ENCODE results near the gene MYMX. TPM values are rescaled to one million over a fixed set of nuclear protein-coding genes. Genes with fewer than 3 reads are reported as not detected.

MYMX gene
- total and polyA plus RNA-seq, 2 experiments from 2014 or later: 1.0 TPM; not detected in 1

DNA sequence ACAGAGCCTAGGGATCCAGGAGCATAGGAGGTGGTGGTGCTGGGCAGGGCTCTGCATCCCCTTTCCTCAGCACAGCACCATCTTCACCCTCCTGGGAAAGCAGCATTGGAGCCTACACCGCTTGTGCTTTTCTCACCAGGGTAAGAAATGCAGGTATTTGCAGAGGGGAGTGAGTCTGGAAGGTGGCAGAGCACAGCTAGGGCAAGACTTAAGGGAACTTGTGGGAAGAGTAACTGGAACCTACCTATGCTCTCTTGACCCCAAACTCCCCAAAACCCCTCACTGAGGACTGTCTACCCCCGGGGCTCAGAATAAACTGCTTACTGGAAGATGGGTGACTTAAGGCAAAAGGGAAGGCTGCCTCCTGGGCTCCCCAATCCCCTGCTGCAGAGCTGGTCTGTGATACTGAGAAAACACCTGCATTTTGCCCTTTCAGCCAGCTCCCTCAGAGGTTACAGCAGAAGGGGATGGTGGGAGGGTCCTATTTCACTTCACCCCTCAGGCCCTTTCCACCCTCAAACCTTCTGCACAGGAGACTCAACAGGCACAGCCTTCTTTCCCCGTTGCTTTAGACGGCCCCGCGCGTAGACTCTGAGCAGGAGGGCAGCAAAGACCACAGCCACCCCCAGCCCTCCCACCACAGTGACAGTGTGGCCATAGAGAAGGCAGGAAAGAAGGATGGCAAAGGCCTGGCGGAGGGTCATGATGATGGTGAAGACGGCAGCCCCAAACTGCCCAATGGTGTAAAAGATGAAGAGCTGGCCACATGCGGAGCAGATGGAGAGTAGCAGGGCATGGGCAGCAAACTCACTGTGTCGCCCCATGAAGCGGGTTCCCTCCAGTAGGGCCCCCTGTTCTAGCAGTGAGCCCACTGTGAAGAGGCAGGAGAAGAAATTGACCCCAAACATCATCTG lies 37.7 kb downstream of the MYMX start:
- Histone ChIP-seq H3K36me3 (peaks cover 64% of the 10 kb centered on the region), H3K27ac (no peak overlapping the region), H3K4me3 (no peak overlapping the region), H3K27me3 (no peaks in the 10 kb centered on the region), H3K9me3 (ENCODE audit: low read depth) (no peaks in the 10 kb centered on the region), H3K4me1 (ENCODE audit: low read depth) (no peaks in the 10 kb centered on the region)
- no peak for DNase-seq (ENCODE audit: low read depth in 1 of 2, low spot score in 1 of 2)
- TF ChIP-seq, protein P1, sequence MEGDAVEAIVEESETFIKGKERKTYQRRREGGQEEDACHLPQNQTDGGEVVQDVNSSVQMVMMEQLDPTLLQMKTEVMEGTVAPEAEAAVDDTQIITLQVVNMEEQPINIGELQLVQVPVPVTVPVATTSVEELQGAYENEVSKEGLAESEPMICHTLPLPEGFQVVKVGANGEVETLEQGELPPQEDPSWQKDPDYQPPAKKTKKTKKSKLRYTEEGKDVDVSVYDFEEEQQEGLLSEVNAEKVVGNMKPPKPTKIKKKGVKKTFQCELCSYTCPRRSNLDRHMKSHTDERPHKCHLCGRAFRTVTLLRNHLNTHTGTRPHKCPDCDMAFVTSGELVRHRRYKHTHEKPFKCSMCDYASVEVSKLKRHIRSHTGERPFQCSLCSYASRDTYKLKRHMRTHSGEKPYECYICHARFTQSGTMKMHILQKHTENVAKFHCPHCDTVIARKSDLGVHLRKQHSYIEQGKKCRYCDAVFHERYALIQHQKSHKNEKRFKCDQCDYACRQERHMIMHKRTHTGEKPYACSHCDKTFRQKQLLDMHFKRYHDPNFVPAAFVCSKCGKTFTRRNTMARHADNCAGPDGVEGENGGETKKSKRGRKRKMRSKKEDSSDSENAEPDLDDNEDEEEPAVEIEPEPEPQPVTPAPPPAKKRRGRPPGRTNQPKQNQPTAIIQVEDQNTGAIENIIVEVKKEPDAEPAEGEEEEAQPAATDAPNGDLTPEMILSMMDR (IDR thresholded peaks at IDR 0.05; ENCODE audit: low read depth, low read length): no peak

DNA sequence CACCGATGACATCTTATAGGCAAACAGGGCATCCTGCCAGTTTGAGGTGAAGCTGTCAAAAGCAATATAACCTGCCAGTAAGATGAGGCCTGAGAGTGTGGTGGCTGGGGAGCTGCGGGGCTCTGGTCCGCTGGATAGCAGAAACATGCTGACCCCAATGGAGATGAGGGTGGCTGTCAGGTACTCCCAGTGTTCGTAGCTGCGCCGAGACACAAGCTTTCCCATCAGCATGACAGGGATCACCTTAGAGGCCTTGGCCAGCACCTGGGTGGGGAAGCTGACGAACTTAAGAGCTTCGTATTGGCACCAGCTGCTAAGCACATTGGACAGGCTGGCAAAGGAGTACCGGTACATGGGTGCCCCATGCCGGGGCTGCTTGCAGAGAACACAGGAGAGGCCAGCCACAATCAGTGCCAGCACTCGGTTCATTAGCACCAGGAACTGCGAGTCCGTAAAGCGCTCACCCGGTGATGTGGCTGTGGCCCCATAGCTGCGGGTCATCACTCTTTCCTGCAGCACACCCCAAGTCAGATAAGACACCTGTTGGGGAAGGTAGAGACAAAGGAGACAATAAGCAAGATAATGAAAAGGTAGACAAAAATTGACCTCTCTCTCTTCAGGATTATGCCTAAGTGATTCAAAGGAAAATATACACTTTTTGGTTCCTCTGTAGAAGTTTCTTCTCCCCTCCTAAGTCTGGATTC lies 38.5 kb downstream of the MYMX start:
- Histone ChIP-seq H3K9me3 (ENCODE audit: low read depth) (no peaks in the 10 kb centered on the region), H3K4me3 (no peak overlapping the region), H3K27me3 (no peaks in the 10 kb centered on the region), H3K27ac (peak overlapping the region; percentile 8), H3K36me3 (peaks cover 56% of the 10 kb centered on the region), H3K4me1 (ENCODE audit: low read depth) (no peaks in the 10 kb centered on the region)
- TF ChIP-seq, protein P1 (IDR thresholded peaks at IDR 0.05; ENCODE audit: low read depth, low read length): no peak
- DNase-seq (ENCODE audit: low read depth in 1 of 2, low spot score in 1 of 2): no peak

DNA sequence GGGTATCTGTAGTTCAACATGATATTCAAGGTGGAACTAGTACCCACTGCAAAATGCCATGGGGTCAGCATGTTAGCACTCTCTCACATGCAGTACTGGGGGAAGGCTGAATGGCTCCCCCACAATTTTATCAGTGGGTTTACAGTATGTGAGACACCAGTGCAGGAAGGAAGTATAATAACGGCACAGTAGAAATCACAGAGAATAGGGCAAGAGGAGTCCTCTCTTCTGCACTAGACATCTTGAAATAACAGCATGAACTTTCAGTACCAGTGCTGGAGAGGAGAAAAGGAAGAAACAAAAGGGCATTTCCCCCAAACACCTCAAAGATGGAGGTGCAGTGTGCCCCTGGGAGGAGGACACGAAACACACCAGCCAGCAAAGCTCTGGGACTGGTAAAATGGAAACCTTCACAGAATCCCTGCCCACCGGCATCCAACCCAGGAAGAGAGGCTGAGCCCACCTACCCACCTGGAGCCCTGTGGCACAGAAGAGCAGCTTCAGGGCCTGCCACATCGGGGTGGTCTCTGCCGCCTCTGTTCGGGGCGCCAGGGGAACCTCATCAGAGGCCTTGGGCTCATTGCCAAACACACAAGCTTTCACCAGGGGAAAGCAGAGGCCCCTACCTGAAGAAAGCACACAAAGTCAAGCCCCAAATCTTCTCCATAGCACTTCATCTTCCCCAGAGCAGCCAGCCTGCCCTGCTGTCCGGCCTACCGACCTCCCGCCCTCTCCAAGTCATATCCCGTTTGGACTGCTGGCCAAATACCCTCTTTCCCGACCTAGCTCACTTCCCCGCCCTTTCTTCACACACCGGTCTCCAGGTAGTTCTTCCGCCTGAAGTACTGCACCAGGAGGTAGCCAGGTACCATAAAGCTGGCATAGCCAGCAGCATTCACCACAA lies 39.4 kb downstream of the MYMX start:
- peaks cover 47% of the 10 kb centered on the region for H3K36me3 ChIP-seq

DNA sequence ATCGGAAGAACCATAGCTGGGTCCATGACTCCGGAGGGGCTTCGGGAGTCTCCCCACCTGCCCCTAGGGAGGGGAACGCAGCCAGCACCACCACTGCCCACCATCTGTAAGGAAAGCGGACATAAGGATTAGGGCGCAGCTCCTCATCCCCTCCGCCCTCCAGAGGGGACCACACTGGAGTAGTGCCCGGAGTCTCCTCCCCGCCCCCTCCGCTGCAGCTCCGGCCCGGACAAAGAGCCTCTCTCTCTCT lies 40.0 kb downstream of the MYMX start:
- Histone ChIP-seq H3K36me3 (peaks cover 41% of the 10 kb centered on the region), H3K27ac (peak overlapping the region; percentile 81), H3K9me3 (ENCODE audit: low read depth) (no peaks in the 10 kb centered on the region), H3K4me1 (ENCODE audit: low read depth) (no peaks in the 10 kb centered on the region), H3K27me3 (no peaks in the 10 kb centered on the region), H3K4me3 (peak overlapping the region; percentile 88)
- no peak for DNase-seq (ENCODE audit: low read depth in 1 of 2, low spot score in 1 of 2)
- TF ChIP-seq, protein P1 (IDR thresholded peaks at IDR 0.05; ENCODE audit: low read depth, low read length): no peak

More for the DNA sequence above, 39.4 kb downstream of the MYMX start:
- H3K27ac ChIP-seq: peak overlapping the region; percentile 81
- H3K27me3 ChIP-seq: no peaks in the 10 kb centered on the region
- H3K4me3 ChIP-seq: peak overlapping the region; percentile 88
- TF ChIP-seq, protein P1 (IDR thresholded peaks at IDR 0.05; ENCODE audit: low read depth, low read length): no peak
- no peak for DNase-seq (ENCODE audit: low read depth in 1 of 2, low spot score in 1 of 2)
- H3K9me3 ChIP-seq (ENCODE audit: low read depth): no peaks in the 10 kb centered on the region
- H3K4me1 ChIP-seq (ENCODE audit: low read depth): no peaks in the 10 kb centered on the region

DNA sequence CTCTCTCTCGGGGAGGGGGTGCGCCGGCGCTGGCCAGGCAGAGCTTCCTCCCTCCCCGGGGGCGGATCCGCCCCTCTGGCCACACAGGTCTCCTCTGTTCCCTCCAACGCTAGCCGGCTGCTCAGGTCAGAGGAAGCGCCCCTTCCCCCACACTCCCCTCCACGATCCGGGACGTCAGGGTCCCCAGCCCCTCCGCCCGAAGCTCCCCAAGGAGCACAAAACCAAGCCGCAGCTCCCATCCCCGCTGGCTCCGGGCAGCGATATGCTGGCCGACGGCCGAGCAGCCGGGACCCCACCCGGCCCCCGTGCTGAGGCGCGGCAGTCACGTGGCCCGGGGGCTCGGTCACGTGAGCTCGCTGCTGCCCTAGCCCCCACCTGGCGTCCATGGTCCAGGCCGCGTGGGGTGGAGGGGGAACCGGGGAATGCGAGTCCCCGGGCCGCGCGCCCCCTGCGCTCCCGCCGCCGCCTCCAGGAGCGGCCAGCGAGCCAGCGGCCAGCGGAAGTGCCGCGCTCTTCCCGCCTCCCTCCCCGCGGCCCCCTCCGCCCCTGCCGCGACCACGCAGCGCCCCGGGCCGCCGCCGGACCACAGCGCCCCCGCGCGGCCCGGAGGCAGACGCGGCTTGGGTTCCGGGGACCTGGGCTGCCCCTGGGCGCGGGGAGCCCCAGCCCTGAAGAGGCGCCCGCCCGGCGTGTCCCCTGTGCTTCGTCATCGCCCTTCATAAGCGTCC lies 40.5 kb downstream of the MYMX start, which contains the start of gene SLC35B2:
Gene SLC35B2, minus strand, starts transcription at position 504 of the 728 bp plus-strand sequence. Its CDS starts 118 bp downstream, at position 386.
- Histone ChIP-seq H3K4me3 (peak within 1 kb of the TSS; percentile 88), H3K36me3 (peaks cover 36% of the 10 kb centered on the region), H3K9me3 (ENCODE audit: low read depth) (no peaks in the 10 kb centered on the region), H3K27me3 (no peaks in the 10 kb centered on the region), H3K27ac (peak within 1 kb of the TSS; percentile 81), H3K4me1 (ENCODE audit: low read depth) (no peaks in the 10 kb centered on the region)
- peak; percentile 83 for DNase-seq (ENCODE audit: low read depth in 1 of 2, low spot score in 1 of 2)
- TF ChIP-seq, protein P1 (IDR thresholded peaks at IDR 0.05; ENCODE audit: low read depth, low read length): peak; percentile 39

Measured in cardiac muscle cell (in vitro differentiated cells and primary cell).